HG03039 (cell line): ENCODE data around the gene NHSL1.

Source experiments
- ATAC-seq: cut with Tn5 transposase; IDR thresholded peaks from one replicate; pipeline ENCODE4 v1.9.1; 2021; ENCODE audit warnings: mild to moderate bottlenecking, moderate library complexity; ENCODE audit not compliant: unreplicated experiment

NHSL1 gene

GRCh38 chr6:138404666-138405337 is 94.5 kb downstream of the NHSL1 start:
- peak; percentile 3 for ATAC-seq

GRCh38 chr6:138403801-138404665 is 95.3 kb downstream of the NHSL1 start, which contains the start of gene HEBP2:
TSS of gene HEBP2 (plus strand) at chr6:138404223. CDS start at chr6:138404496, 273 bp downstream.
- ATAC-seq, result peak; percentile 86

- peak; percentile 1 for ATAC-seq
Observed at GRCh38 chr6:138403324-138403800, 95.9 kb downstream of the NHSL1 start.

- ATAC-seq, result no peak
Observed at GRCh38 chr6:138402838-138403187, 96.5 kb downstream of the NHSL1 start.

GRCh38 chr6:138401960-138402837 is 97.1 kb downstream of the NHSL1 start:
- ATAC-seq, result no peak

GRCh38 chr6:138400326-138400725 is 99.0 kb downstream of the NHSL1 start:
- ATAC-seq, result no peak

- no peak for ATAC-seq
Observed at GRCh38 chr6:138397128-138398122, 101.9 kb downstream of the NHSL1 start.

- no peak for ATAC-seq
Observed at GRCh38 chr6:138396709-138397108, 102.6 kb downstream of the NHSL1 start.

- no peak for ATAC-seq
Observed at GRCh38 chr6:138393871-138394783, 105.2 kb downstream of the NHSL1 start.

GRCh38 chr6:138389551-138389950 is 109.7 kb downstream of the NHSL1 start:
- ATAC-seq, result no peak

- ATAC-seq, result no peak
Observed at GRCh38 chr6:138387577-138388368, 111.5 kb downstream of the NHSL1 start.

GRCh38 chr6:138386897-138387296 is 112.4 kb downstream of the NHSL1 start:
- ATAC-seq, result no peak

- ATAC-seq, result no peak
Observed at GRCh38 chr6:138383776-138384175, 115.5 kb downstream of the NHSL1 start.

GRCh38 chr6:138382498-138383265 is 116.6 kb downstream of the NHSL1 start:
- no peak for ATAC-seq

GRCh38 chr6:138378463-138378862 is 120.8 kb downstream of the NHSL1 start:
- ATAC-seq, result no peak

- ATAC-seq, result no peak
Observed at GRCh38 chr6:138377844-138378243, 121.5 kb downstream of the NHSL1 start, which contains the start of gene SMIM28. TSS of gene SMIM28 (plus strand) at chr6:138377905. CDS start at chr6:138378073, 168 bp downstream.

- no peak for ATAC-seq
Observed at GRCh38 chr6:138377042-138377441, 122.3 kb downstream of the NHSL1 start.
